Loucy (cell line): ENCODE measurements around the gene SELENOM.

Experiments
- EZH2phosphoT487 ChIP-seq: fragments of 200-600 bp; IDR thresholded peaks from 2 replicates; pipeline ENCODE4 v1.6.1; 2018; ENCODE audit warnings: antibody characterized with exemption, mild to moderate bottlenecking, moderate library complexity, borderline replicate concordance
- TF ChIP-seq, protein P1 (sequence below): fragments of 200-600 bp; sonication (generic); conservative IDR thresholded peaks from 2 replicates; pipeline ENCODE4 v1.5.1; 2014; ENCODE audit warnings: mild to moderate bottlenecking, antibody characterized with exemption, low read length

GRCh38 chr22:31148953-31149627 is 41.7 kb upstream of the SELENOM start:
- TF ChIP-seq EZH2phosphoT487, result no peak
- TF ChIP-seq, protein P1, sequence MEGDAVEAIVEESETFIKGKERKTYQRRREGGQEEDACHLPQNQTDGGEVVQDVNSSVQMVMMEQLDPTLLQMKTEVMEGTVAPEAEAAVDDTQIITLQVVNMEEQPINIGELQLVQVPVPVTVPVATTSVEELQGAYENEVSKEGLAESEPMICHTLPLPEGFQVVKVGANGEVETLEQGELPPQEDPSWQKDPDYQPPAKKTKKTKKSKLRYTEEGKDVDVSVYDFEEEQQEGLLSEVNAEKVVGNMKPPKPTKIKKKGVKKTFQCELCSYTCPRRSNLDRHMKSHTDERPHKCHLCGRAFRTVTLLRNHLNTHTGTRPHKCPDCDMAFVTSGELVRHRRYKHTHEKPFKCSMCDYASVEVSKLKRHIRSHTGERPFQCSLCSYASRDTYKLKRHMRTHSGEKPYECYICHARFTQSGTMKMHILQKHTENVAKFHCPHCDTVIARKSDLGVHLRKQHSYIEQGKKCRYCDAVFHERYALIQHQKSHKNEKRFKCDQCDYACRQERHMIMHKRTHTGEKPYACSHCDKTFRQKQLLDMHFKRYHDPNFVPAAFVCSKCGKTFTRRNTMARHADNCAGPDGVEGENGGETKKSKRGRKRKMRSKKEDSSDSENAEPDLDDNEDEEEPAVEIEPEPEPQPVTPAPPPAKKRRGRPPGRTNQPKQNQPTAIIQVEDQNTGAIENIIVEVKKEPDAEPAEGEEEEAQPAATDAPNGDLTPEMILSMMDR, result peak; percentile 90
